BLaER1 treated with 17β-estradiol and CSF1 and Interleukin-3, amounts not matched to agents 10 nM and 100 nM (cell line): ENCODE results near the gene VWCE.
A peak's percentile ranks its signal among the peaks of the same experiment; 100 is the strongest.

Experiments
- H3K27ac ChIP-seq, 11 experiments: shearing (Covaris generic); formaldehyde crosslinking; 2 replicates each; pipeline ENCODE4 v1.8.1; 2022
- H3K27me3 ChIP-seq, 11 experiments: shearing (Covaris generic); formaldehyde crosslinking; 2 replicates each; pipeline ENCODE4 v1.8.1; 2022
- H3K36me3 ChIP-seq, 11 experiments: shearing (Covaris generic); formaldehyde crosslinking; 2 replicates each; pipeline ENCODE4 v1.8.1; 2022
- H3K4me1 ChIP-seq, 10 experiments: shearing (Covaris generic); formaldehyde crosslinking; 2 replicates each; pipeline ENCODE4 v1.8.1; 2022
- H3K4me2 ChIP-seq, 11 experiments: shearing (Covaris generic); formaldehyde crosslinking; 2 replicates each; pipeline ENCODE4 v1.8.1; 2022
- H3K4me3 ChIP-seq, 10 experiments: shearing (Covaris generic); formaldehyde crosslinking; 2 replicates each; pipeline ENCODE4 v1.8.1; 2022
- H3K9ac ChIP-seq, 11 experiments: shearing (Covaris generic); formaldehyde crosslinking; 2 replicates each; pipeline ENCODE4 v1.8.1; 2022
- H3K9me3 ChIP-seq, 11 experiments: shearing (Covaris generic); formaldehyde crosslinking; replicated peaks in 1 of 11; 2 replicates each; pipeline ENCODE4 v1.8.1; 2022
- H4K20me1 ChIP-seq, 11 experiments: shearing (Covaris generic); formaldehyde crosslinking; 2 replicates each; pipeline ENCODE4 v1.8.1; 2022
- Cebpa-rat ChIP-seq, 11 experiments: shearing (Covaris generic); IDR thresholded peaks; 2 replicates each; pipeline ENCODE4 v1.8.1; 2022

The VWCE gene

DNA sequence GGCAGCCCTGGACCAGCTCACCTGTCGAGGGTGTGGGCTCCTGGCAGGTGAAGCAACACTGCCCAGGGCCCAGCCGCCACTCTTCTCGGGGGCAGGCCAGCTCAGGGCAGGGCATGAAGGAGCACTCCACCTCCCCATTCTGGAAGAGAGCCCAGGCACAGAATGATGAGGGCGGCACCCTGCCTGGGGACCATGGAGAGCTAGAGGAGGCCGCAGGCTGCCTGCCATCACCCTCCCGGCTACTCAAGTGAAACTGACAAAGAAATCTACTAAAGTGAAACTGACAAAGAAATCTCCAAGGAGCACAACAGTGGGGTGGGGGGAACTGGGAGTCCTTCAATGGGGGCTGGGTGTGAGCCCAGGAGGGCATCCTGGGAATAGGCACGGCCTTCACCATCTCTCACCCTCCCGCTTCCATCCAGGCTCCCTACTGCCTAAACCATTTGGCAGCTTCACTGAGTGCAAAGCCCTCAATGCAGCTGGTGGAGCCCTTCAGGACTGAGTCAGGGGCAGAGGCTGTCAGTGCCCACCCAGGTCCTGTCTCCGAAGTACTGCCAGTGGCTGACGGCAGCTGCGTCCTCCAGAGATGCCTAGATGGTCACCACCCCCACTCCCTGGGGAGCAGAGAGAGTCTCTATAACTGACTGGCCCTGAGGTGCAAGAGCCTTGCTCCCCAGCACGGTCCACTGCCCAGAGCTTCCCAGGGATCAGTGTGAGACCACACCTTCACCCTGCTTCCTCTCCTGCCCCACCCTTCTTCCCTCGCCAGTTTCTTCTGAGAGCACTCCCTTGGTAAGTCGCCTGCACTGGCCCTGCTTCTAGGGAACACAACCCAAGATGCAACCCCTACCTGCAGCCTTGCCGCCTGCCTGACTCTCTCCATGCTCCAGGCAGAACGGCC is 21.7 kb downstream of the VWCE start:
- no peaks in the 10 kb centered on the region for H3K9me3 ChIP-seq
- no peaks in the 10 kb centered on the region for H3K27me3 ChIP-seq
- TF ChIP-seq Cebpa-rat (IDR thresholded peaks at IDR 0.05), result no peak
- H3K9ac ChIP-seq, result peak overlapping the region; percentile 1 to 63 (median 46); a peak in 17 of 22 replicates
- peaks cover 11 to 85% (median 67%) of the 10 kb centered on the region in 11 experiments; a peak in 21 of 22 replicates for H3K36me3 ChIP-seq
- peaks cover 30 to 80% (median 58%) of the 10 kb centered on the region in 10 experiments for H3K4me1 ChIP-seq
- H3K4me2 ChIP-seq, result peak overlapping the region; percentile 70 to 95 (median 88)
- H3K4me3 ChIP-seq, result peak overlapping the region in 8 of 10 experiments; percentile 0 to 48 (median 38); a peak in 11 of 20 replicates
- H4K20me1 ChIP-seq, result peaks cover 0 to 35% (median 23%) of the 10 kb centered on the region in 11 experiments; a peak in 15 of 22 replicates
- H3K27ac ChIP-seq, result peak overlapping the region in 8 of 11 experiments; percentile 8 to 66 (median 46); a peak in 15 of 22 replicates

DNA sequence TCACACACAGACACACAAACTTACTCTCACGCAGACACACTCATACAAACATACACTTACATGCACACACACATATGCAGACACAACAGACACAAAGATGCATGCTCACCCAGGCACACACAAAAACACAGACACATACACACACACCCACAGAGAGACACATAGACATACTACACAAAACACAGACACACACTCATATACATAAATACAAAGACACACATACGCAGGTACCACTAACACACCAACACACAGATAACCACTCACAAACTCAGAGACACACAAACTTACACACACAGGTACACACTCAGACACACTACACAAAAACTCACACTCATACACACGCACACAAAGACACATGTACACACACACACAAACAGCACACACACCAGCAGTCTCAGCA is 22.4 kb downstream of the VWCE start:
- H3K9ac ChIP-seq, result peak overlapping the region in 7 of 11 experiments; percentile 25 to 63 (median 56); a peak in 14 of 22 replicates

DNA sequence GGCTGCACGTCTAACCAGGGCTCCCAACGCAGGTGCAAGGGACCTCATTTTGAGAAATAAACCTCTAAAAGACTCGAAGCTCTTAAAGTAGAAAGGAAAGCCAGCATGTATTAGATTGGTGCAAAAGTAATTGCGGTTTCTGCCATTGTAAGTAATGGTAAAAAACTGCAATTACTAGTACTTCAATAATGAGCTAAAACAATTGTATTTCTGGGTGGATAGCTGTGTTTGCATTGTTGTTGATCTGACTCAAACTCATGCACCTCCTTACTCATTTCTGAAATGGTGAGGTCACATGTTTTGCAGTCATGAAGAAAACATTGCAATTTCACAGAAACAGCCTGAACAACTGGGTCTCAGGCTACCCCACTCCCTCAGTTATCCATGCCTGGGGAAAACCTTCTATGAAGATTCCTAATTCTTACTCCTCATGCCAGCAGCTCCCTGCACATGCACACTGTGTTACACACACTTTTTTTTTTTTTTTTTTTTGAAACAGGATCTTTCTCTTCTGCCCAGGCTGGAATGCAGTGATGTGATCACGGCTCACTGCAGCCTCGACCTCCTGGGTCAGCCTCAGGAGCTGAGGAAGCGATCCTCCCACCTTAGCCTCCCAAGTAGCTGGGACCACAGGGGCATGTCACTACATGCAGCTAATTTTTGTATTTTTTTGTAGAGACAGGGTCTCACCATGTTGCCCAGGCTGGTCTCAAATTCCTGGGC is 24.6 kb downstream of the VWCE start:
- Histone ChIP-seq H4K20me1 (peaks cover 0 to 35% (median 20%) of the 10 kb centered on the region in 11 experiments; a peak in 15 of 22 replicates), H3K9me3 (no peaks in the 10 kb centered on the region), H3K27me3 (no peaks in the 10 kb centered on the region), H3K36me3 (peaks cover 17 to 88% (median 70%) of the 10 kb centered on the region in 11 experiments; a peak in 21 of 22 replicates), H3K4me1 (peaks cover 22 to 70% (median 33%) of the 10 kb centered on the region in 10 experiments), H3K27ac (no peak overlapping the region), H3K4me2 (no peak overlapping the region), H3K4me3 (no peak overlapping the region), H3K9ac (no peak overlapping the region)
- TF ChIP-seq Cebpa-rat (IDR thresholded peaks at IDR 0.05), result no peak

More for the DNA sequence above, 22.4 kb downstream of the VWCE start:
- peak overlapping the region in 5 of 10 experiments; percentile 35 to 48 (median 44); a peak in 8 of 20 replicates for H3K4me3 ChIP-seq
- H3K27ac ChIP-seq, result peak overlapping the region in 5 of 11 experiments; percentile 8 to 66 (median 31); a peak in 8 of 22 replicates
- peaks cover 28 to 76% (median 51%) of the 10 kb centered on the region in 10 experiments for H3K4me1 ChIP-seq
- no peak for TF ChIP-seq Cebpa-rat (IDR thresholded peaks at IDR 0.05)
- H4K20me1 ChIP-seq, result peaks cover 0 to 35% (median 23%) of the 10 kb centered on the region in 11 experiments; a peak in 15 of 22 replicates
- H3K27me3 ChIP-seq, result no peaks in the 10 kb centered on the region
- H3K4me2 ChIP-seq, result peak overlapping the region; percentile 70 to 95 (median 88)
- peaks cover 11 to 84% (median 65%) of the 10 kb centered on the region in 11 experiments; a peak in 21 of 22 replicates for H3K36me3 ChIP-seq
- no peaks in the 10 kb centered on the region for H3K9me3 ChIP-seq

DNA sequence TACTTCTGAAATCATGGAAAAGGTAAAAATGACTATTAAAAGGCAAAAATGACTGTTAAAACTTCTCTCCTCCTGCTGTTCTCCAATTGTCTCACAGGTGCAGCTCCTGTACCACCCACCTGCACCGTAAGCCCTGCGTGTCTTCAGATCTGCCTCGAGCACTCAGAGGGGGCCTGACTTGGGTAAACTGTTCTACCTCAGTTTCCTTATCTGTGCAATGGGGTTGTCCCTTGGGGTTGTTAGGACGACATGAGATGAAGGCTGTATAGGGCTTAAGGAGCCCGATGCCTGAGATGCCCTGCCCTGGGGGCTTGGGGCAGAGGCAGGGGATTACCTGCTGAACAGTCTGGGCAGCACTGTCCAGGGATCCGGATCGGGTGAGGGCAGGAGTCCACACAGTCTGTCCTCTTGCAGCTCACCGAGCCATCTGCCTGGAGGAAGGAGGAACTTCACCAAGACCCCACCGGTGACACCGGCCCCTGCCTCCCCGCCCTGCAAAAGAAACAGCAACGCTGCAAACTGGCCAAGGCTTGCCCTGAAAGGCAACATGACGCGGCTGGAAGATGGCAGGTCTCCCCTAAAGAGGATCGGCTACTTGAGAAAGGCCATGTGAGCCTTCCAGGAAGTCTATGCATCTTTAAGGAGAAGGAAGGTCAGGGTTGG is 26.4 kb downstream of the VWCE start:
- Histone ChIP-seq H3K36me3 (peaks cover 24 to 91% (median 78%) of the 10 kb centered on the region in 11 experiments; a peak in 21 of 22 replicates), H3K27me3 (no peaks in the 10 kb centered on the region), H3K4me2 (no peak overlapping the region), H3K4me3 (no peak overlapping the region), H3K9ac (no peak overlapping the region), H4K20me1 (peaks cover 0 to 20% (median 9%) of the 10 kb centered on the region in 11 experiments; a peak in 15 of 22 replicates), H3K27ac (no peak overlapping the region), H3K4me1 (peaks cover 9 to 52% (median 16%) of the 10 kb centered on the region in 10 experiments), H3K9me3 (no peaks in the 10 kb centered on the region)
- TF ChIP-seq Cebpa-rat (IDR thresholded peaks at IDR 0.05), result no peak

DNA sequence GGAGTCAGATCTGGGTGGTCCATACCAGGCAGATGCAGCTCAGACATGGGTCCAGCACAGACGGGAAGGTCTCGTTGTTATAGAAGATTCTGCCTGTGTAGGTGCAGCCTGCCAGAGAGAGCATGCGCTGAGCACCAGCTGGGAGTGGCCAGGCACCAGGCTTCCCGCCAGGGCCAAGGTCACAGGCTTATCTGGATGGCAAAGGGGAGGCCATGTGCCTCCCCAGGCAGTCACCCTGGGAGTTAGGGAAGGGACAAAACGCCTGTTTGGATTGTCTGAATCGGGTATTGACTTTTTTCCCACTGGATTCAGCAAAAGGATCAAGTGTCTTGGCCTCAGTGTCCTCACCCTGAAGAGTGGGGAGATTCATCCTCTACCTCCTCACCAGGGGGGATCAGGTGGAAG is 27.7 kb downstream of the VWCE start:
- TF ChIP-seq Cebpa-rat (IDR thresholded peaks at IDR 0.05), result no peak
- Histone ChIP-seq H3K4me2 (peak overlapping the region in 3 of 11 experiments; percentile 26 to 37 (median 32); a peak in 7 of 22 replicates), H3K4me3 (no peak overlapping the region), H3K27ac (peak overlapping the region in 2 of 11 experiments; percentile 13 to 16; a peak in 2 of 22 replicates), H3K36me3 (peaks cover 30 to 100% (median 91%) of the 10 kb centered on the region in 11 experiments), H3K9me3 (no peaks in the 10 kb centered on the region), H3K4me1 (peaks cover 0 to 39% (median 4%) of the 10 kb centered on the region in 10 experiments; a peak in 14 of 20 replicates), H3K27me3 (no peaks in the 10 kb centered on the region), H3K9ac (0 out of 22 replicates have a peak overlapping the region, but pooled peaks of 2 of the 11 experiments have one; percentile 9 to 40), H4K20me1 (peaks cover 0 to 11% (median 0%) of the 10 kb centered on the region in 11 experiments; a peak in 6 of 22 replicates)

DNA sequence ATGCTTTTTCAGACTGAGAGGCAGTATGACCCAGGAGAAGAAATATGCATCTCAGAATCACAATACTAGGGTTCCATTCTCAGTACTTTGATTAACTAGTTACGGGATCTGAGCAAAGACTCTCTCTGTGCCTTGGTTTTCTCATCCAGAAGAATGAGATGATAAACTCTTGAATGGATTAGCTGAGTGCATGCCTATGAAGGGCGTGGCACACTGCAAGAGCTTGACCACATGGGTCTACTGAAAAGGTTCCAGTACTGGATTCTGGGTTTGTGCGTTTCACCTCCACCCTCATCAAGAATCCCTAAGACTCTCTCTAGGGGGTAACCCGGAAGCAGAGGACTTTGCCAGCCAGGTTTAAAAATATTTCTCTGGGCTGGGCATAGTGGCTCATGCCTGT is 28.5 kb downstream of the VWCE start:
- no peaks in the 10 kb centered on the region for H3K9me3 ChIP-seq
- H3K9ac ChIP-seq, result no peak overlapping the region
- H3K27me3 ChIP-seq, result no peaks in the 10 kb centered on the region
- peaks cover 28 to 100% (median 95%) of the 10 kb centered on the region in 11 experiments for H3K36me3 ChIP-seq
- H3K4me2 ChIP-seq, result peak overlapping the region in 3 of 11 experiments; percentile 26 to 37 (median 32); a peak in 4 of 22 replicates
- peaks cover 0 to 11% (median 0%) of the 10 kb centered on the region in 11 experiments; a peak in 5 of 22 replicates for H4K20me1 ChIP-seq
- TF ChIP-seq Cebpa-rat (IDR thresholded peaks at IDR 0.05), result no peak
- H3K27ac ChIP-seq, result no peak overlapping the region
- H3K4me3 ChIP-seq, result no peak overlapping the region
- peaks cover 0 to 30% (median 0%) of the 10 kb centered on the region in 10 experiments; a peak in 8 of 20 replicates for H3K4me1 ChIP-seq

GRCh38 chr11:61265357-61265756 is 29.8 kb downstream of the VWCE start:
- Histone ChIP-seq H3K27me3 (no peaks in the 10 kb centered on the region), H3K36me3 (peaks cover 24 to 100% (median 95%) of the 10 kb centered on the region in 11 experiments; a peak in 21 of 22 replicates), H4K20me1 (peaks cover 0 to 11% (median 0%) of the 10 kb centered on the region in 11 experiments; a peak in 5 of 22 replicates), H3K27ac (no peak overlapping the region), H3K9ac (no peak overlapping the region), H3K4me2 (no peak overlapping the region), H3K4me3 (no peak overlapping the region), H3K9me3 (no peaks in the 10 kb centered on the region), H3K4me1 (peaks cover 0 to 18% (median 0%) of the 10 kb centered on the region in 10 experiments; a peak in 8 of 20 replicates)
- no peak for TF ChIP-seq Cebpa-rat (IDR thresholded peaks at IDR 0.05)

DNA sequence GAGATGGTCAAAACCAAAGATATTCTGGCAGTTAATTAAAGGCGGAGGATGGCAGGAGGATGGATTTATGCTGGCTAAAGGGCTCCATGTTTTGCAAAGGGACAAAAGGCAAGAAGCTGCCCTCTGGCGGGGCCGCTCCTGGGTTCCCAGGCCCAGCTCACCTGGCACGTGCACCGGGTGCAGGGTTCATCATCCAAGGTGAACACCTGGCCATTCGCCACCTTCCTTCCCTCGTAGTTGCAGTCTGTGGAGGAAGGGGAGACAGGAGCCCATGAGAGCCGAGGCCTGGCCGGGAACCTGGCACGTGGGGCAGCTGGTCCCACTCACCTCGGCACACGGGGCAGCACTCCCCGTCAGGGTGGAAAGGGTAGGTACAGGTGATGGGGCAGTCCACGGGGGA is 30.3 kb downstream of the VWCE start:
- Histone ChIP-seq H3K27me3 (no peaks in the 10 kb centered on the region), H3K9ac (no peak overlapping the region), H3K36me3 (peaks cover 24 to 100% (median 96%) of the 10 kb centered on the region in 11 experiments; a peak in 21 of 22 replicates), H4K20me1 (peaks cover 0 to 11% (median 0%) of the 10 kb centered on the region in 11 experiments; a peak in 5 of 22 replicates), H3K4me3 (no peak overlapping the region), H3K4me2 (no peak overlapping the region), H3K4me1 (peaks cover 0 to 18% (median 0%) of the 10 kb centered on the region in 10 experiments; a peak in 8 of 20 replicates), H3K27ac (no peak overlapping the region), H3K9me3 (no peaks in the 10 kb centered on the region)
- TF ChIP-seq Cebpa-rat (IDR thresholded peaks at IDR 0.05), result no peak
